HG03469 (cell line): ENCODE measurements around the gene CLEC18C.
"Not testable (repeated sequence)": the region's sequence is repeated elsewhere in the genome, so short reads cannot be mapped to it uniquely, and the experiment has no call there.

Experiments used
- ATAC-seq: cut with Tn5 transposase; IDR thresholded peaks from one replicate; pipeline ENCODE4 v1.9.1; 2021; ENCODE audit warnings: mild to moderate bottlenecking, moderate library complexity, moderate number of reproducible peaks; ENCODE audit not compliant: unreplicated experiment

Gene CLEC18C

GRCh38 chr16:70158261-70158939 lies 15.2 kb upstream of the CLEC18C start:
- no peak for ATAC-seq

- ATAC-seq = no peak
Measured at GRCh38 chr16:70159355-70160348, 13.9 kb upstream of the CLEC18C start.

- ATAC-seq = no peak
Measured at GRCh38 chr16:70160388-70160787, 13.2 kb upstream of the CLEC18C start.

GRCh38 chr16:70160821-70161220 lies 12.8 kb upstream of the CLEC18C start:
- ATAC-seq = no peak

- no peak for ATAC-seq
Measured at GRCh38 chr16:70161350-70161749, 12.2 kb upstream of the CLEC18C start.

- ATAC-seq = no peak
Measured at GRCh38 chr16:70162041-70162451, 11.5 kb upstream of the CLEC18C start.

GRCh38 chr16:70163596-70163995 lies 10.0 kb upstream of the CLEC18C start:
- ATAC-seq = no peak

- ATAC-seq = not testable (repeated sequence)
Measured at GRCh38 chr16:70166688-70167087, 6.9 kb upstream of the CLEC18C start.

GRCh38 chr16:70173916-70174315 lies 329 bp downstream of the CLEC18C start:
- ATAC-seq = not testable (repeated sequence)

GRCh38 chr16:70174387-70174932 lies 873 bp downstream of the CLEC18C start:
- ATAC-seq = not testable (repeated sequence)

GRCh38 chr16:70187858-70188607 lies 14.4 kb downstream of the CLEC18C start:
- ATAC-seq = not testable (repeated sequence)

- not testable (repeated sequence) for ATAC-seq
Measured at GRCh38 chr16:70188608-70188915, 15.0 kb downstream of the CLEC18C start.

- ATAC-seq = not testable (repeated sequence)
Measured at GRCh38 chr16:70190574-70190973, 17.0 kb downstream of the CLEC18C start.

- not testable (repeated sequence) for ATAC-seq
Measured at GRCh38 chr16:70196683-70197300, 23.2 kb downstream of the CLEC18C start.

GRCh38 chr16:70197611-70198010 lies 24.0 kb downstream of the CLEC18C start:
- ATAC-seq = not testable (repeated sequence)

GRCh38 chr16:70198230-70198629 lies 24.6 kb downstream of the CLEC18C start:
- ATAC-seq = not testable (repeated sequence)

GRCh38 chr16:70198666-70199065 lies 25.1 kb downstream of the CLEC18C start:
- not testable (repeated sequence) for ATAC-seq

GRCh38 chr16:70199170-70199569 lies 25.6 kb downstream of the CLEC18C start:
- ATAC-seq = not testable (repeated sequence)

GRCh38 chr16:70200063-70200462 lies 26.5 kb downstream of the CLEC18C start:
- ATAC-seq = not testable (repeated sequence)

GRCh38 chr16:70203508-70203907 lies 29.9 kb downstream of the CLEC18C start:
- ATAC-seq = not testable (repeated sequence)
